Activated naive CD8-positive, alpha-beta T cell treated with anti-CD3 and anti-CD28 coated beads for 36 hours (primary cell): ENCODE data around the gene CZIB. TPM values are rescaled to one million over a fixed set of nuclear protein-coding genes. Genes with fewer than 3 reads are reported as not detected.

Experiments used
- DNase-seq: peaks from one replicate; pipeline ENCODE4 v3.0.0; 2021
- H3K27ac Mint-ChIP-seq: one replicate; pipeline ENCODE4 v1.8.0; 2022; ENCODE audit warnings: mild to moderate bottlenecking, moderate library complexity, mixed read lengths
- H3K27me3 Mint-ChIP-seq: one replicate; pipeline ENCODE4 v1.8.0; 2022; ENCODE audit warnings: mild to moderate bottlenecking, mixed read lengths
- H3K36me3 Mint-ChIP-seq: one replicate; pipeline ENCODE4 v1.8.0; 2021; ENCODE audit warnings: mild to moderate bottlenecking, mixed read lengths
- H3K4me1 Mint-ChIP-seq: one replicate; pipeline ENCODE4 v1.8.0; 2021; ENCODE audit warnings: mixed read lengths
- H3K4me3 Mint-ChIP-seq: one replicate; pipeline ENCODE4 v1.8.0; 2022; ENCODE audit warnings: mild to moderate bottlenecking, moderate library complexity, mixed read lengths
- H3K9me3 Mint-ChIP-seq: one replicate; pipeline ENCODE4 v1.8.0; 2022; ENCODE audit warnings: mixed read lengths
- total RNA-seq, 2 experiments: library from RNA; stranded (reverse); gene quantifications; one replicate each; pipeline ENCODE4 v1.2.3, GENCODE V29; 2021

The CZIB gene
- total RNA-seq, 2 experiments from 2014 or later, result 43.4 to 44.8 TPM

DNA sequence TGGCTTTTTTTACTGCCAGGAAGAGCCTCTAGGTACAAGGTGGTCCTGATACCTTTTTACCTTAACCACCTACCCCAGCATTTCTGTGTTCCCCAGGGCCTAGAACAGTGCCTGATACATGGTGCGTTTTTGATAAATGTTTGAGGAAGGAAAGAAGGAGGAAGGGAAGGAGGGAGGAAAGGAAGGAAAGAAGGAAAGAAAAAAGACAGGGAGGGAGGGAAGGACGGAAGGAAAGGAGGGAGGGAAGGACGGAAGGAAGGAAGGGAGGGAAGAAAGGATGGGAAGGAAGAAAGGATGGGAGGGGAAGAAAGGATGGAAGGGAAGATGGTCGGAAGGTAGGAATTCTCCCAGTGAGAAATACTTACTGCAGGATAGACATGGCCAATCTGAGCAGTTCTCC is 29.9 kb upstream of the CZIB start:
- no peak for DNase-seq
- Mint-ChIP-seq H3K4me1 (no peaks in the 10 kb centered on the region), H3K4me3 (no peak overlapping the region), H3K27me3 (no peaks in the 10 kb centered on the region), H3K36me3 (peaks cover 23% of the 10 kb centered on the region), H3K27ac (no peak overlapping the region), H3K9me3 (no peaks in the 10 kb centered on the region)

GRCh38 chr1:53249706-53250105 is 29.3 kb upstream of the CZIB start:
- H3K4me1 Mint-ChIP-seq, result no peaks in the 10 kb centered on the region
- no peak overlapping the region for H3K4me3 Mint-ChIP-seq
- H3K27me3 Mint-ChIP-seq, result no peaks in the 10 kb centered on the region
- peaks cover 23% of the 10 kb centered on the region for H3K36me3 Mint-ChIP-seq
- no peak for DNase-seq
- H3K9me3 Mint-ChIP-seq, result no peaks in the 10 kb centered on the region
- no peak overlapping the region for H3K27ac Mint-ChIP-seq

- Mint-ChIP-seq H3K4me3 (no peak overlapping the region), H3K4me1 (no peaks in the 10 kb centered on the region), H3K9me3 (no peaks in the 10 kb centered on the region), H3K27ac (no peak overlapping the region), H3K27me3 (no peaks in the 10 kb centered on the region), H3K36me3 (peaks cover 18% of the 10 kb centered on the region)
- no peak for DNase-seq
These were observed 26.1 kb upstream of the CZIB start for GRCh38 chr1:53246261-53247134.

DNA sequence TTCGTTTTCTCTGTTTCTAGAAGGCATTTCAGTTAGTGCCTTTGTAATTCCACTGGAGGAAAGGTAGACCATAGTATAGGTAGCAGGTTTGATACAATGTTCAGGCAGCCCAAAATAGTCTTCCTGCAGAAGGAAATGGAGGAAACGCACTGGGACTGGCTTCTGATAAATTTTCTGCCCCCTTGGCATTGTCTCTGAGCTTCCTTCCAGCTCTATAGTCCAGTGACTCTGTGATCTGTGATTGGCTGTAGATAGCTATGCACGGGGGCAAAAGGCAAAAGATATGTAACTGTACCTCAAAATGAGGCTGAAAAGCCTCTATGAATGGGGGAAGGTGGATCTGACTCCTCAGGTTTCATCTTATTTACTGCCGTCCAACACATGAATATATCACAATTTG is 23.7 kb upstream of the CZIB start:
- Mint-ChIP-seq H3K4me1 (peaks cover under 1% of the 10 kb centered on the region), H3K36me3 (peaks cover 5% of the 10 kb centered on the region), H3K27ac (no peak overlapping the region), H3K9me3 (no peaks in the 10 kb centered on the region), H3K27me3 (no peaks in the 10 kb centered on the region), H3K4me3 (no peak overlapping the region)
- DNase-seq, result no peak

DNA sequence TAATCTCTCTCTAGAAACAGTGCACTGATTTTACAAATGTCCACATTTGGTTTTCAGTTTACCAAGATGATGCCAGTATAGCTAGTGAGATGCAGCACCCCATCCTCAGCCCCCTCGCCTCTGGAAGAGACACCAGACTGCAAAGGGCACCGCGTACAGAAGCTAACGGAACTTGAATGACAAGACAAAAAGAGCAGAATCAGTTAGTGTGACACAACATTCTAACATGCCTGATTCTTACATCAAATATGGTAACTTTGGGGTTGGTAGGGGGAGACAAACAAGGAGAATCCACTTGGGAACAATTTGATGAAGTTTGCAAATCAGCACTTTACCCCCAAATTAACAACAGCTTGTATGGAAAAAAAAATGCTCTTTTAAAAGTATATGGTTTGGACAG is 21.9 kb upstream of the CZIB start:
- Mint-ChIP-seq H3K36me3 (peaks cover 11% of the 10 kb centered on the region), H3K9me3 (no peaks in the 10 kb centered on the region), H3K4me3 (no peak overlapping the region), H3K27ac (no peak overlapping the region), H3K27me3 (no peaks in the 10 kb centered on the region), H3K4me1 (peaks cover 10% of the 10 kb centered on the region)
- no peak for DNase-seq

DNA sequence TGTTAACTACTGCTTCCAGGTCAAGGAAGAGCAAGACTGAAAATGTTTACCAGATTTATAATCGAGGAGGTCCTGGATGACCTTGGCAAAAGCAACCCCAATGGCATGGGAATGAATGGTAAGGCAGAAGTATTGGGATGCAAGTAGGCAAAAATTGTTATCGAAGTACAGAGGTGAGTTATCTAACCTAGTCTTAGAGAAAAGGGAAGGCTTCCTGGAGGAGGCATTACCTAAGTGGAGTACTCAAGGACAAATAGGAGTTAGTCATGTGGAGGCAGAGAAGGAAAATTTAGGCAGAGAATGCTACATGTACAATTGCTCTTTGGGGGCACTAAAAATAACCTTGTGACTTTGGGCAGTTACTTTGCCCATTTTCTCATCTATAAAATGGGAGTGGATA is 21.4 kb upstream of the CZIB start:
- H3K4me3 Mint-ChIP-seq, result no peak overlapping the region
- H3K9me3 Mint-ChIP-seq, result no peaks in the 10 kb centered on the region
- H3K27ac Mint-ChIP-seq, result no peak overlapping the region
- no peak for DNase-seq
- H3K4me1 Mint-ChIP-seq, result peaks cover 12% of the 10 kb centered on the region
- H3K27me3 Mint-ChIP-seq, result no peaks in the 10 kb centered on the region
- peaks cover 11% of the 10 kb centered on the region for H3K36me3 Mint-ChIP-seq

DNA sequence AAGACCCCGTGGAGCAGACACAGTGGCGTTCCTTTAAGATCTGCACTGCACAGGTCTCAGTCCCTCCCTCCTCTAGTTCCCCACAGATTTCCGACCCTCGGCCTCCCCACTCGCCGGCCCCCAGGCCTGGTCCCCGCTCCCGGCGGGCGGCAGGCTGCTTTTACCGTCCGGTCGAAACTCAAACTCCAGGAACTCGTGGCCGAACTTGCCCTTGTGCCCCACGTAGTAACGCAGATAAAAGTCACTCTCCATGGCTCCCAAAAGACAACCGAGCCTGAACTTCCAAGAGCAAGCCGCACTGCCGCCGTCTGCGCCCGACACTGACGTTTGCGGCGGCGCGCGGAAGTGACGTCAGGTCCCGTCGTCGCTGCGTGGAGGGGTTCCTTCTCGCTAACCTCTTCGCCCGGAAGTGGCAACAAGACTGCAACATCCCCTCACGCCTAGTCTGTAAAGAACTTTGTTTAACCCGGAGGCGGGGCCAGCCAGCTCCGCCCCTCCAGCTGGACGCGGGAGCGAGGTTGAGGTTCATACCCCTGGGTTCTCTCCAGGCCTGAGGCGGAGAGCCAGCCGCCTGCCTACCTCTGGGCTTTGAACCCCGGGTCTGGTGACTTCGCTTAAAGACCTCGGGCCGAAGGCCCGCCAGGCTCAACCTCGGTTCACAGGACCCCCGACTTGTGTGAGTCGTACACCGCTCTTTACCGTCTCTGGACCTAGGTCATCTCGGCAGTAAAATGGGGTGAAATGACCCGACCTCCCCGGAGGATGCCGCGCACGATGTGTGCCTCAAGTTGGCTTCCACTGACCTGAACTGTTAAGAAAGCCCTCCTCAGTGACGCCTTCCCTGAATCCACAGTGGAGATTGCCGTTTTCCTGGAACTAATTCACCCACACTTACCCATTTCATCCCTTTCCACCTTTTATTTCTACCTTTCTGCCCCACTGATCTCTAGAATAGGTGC is 18.0 kb upstream of the CZIB start, which contains the start of gene MAGOH:
MAGOH (minus strand) TSS at position 322 of the 959 bp plus-strand sequence; CDS start at position 252, 70 bp downstream.
- H3K27me3 Mint-ChIP-seq, result no peaks in the 10 kb centered on the region
- peak within 1 kb of the TSS; percentile 94 for H3K4me3 Mint-ChIP-seq

GRCh38 chr1:53237638-53238037 is 17.2 kb upstream of the CZIB start:
- DNase-seq, result no peak
- Mint-ChIP-seq H3K27me3 (no peaks in the 10 kb centered on the region), H3K9me3 (no peaks in the 10 kb centered on the region), H3K4me3 (peak overlapping the region; percentile 94), H3K36me3 (peaks cover 25% of the 10 kb centered on the region), H3K27ac (peak overlapping the region; percentile 91), H3K4me1 (peaks cover 22% of the 10 kb centered on the region)

More for the DNA sequence above, 18.0 kb upstream of the CZIB start, which contains the start of gene MAGOH:
- Mint-ChIP-seq H3K4me1 (peaks cover 22% of the 10 kb centered on the region), H3K9me3 (no peaks in the 10 kb centered on the region), H3K36me3 (peaks cover 24% of the 10 kb centered on the region), H3K27ac (peak within 1 kb of the TSS; percentile 91)
- DNase-seq, result peak; percentile 94

DNA sequence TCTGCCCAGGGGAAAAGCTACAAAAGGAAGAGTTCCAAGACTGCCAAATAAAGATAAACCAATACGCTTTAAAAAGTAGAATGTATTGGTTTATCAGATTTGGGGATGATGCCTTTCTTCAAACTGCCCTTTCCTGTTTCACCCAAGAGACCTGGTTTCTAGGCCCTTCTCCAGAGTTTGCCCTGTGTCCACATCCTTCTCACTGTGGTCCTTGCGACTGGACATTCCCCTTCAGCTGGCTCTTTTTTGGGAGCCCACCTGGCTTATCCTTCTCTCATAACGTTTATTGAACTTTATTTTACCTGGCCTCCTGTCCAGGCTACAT is 490 bp upstream of the CZIB start:
- Mint-ChIP-seq H3K27me3 (no peaks in the 10 kb centered on the region), H3K36me3 (peaks cover 3% of the 10 kb centered on the region)
- no peak for DNase-seq

DNA sequence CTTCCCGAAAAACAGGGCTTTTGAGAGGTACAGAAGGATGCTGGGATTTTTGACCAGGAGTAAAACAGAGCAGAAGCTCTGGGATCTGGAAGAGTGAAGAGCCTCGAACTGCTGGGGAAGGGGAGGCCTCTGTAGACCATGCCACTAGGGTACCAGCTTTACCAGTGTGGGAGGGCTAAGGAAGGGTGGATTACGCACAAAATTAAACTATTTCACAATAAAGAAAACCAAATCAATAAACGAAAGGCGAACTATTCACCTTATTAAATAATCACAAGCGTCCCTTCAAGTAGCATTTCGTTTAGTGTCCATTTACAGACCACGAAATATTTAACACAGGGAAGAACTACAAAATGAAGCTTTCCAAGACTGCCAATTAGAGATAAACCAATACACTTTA is 723 bp downstream of the CZIB start:
- peak overlapping the region; percentile 93 for H3K4me3 Mint-ChIP-seq
- peaks cover 23% of the 10 kb centered on the region for H3K4me1 Mint-ChIP-seq
- peaks cover 3% of the 10 kb centered on the region for H3K36me3 Mint-ChIP-seq
- no peaks in the 10 kb centered on the region for H3K27me3 Mint-ChIP-seq
- no peak for DNase-seq
- no peaks in the 10 kb centered on the region for H3K9me3 Mint-ChIP-seq
- peak overlapping the region; percentile 95 for H3K27ac Mint-ChIP-seq

More for the DNA sequence above, 490 bp upstream of the CZIB start:
- peak overlapping the region; percentile 93 for H3K4me3 Mint-ChIP-seq
- H3K9me3 Mint-ChIP-seq, result no peaks in the 10 kb centered on the region
- H3K4me1 Mint-ChIP-seq, result peaks cover 21% of the 10 kb centered on the region
- H3K27ac Mint-ChIP-seq, result peak overlapping the region; percentile 95

DNA sequence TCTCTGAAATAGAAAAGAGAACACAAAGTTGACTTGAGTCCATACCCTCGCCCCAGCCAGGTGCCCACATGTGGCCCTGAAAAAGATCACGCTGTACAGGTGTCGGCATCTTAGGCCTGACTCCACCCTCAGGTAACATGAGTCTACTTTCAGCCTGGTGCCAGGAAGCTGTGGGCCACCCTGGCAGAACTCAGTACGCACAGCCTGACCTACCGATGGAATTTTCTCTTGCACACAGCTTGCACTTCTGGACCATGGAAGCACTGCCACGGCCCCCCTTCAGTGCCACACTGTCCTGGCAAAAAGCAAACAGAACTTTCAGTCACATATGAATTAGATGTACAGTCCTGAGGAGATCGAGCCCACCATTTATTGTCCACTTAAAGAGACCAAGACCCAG is 2.2 kb downstream of the CZIB start:
- H3K27ac Mint-ChIP-seq, result no peak overlapping the region
- H3K4me1 Mint-ChIP-seq, result peaks cover 23% of the 10 kb centered on the region
- no peaks in the 10 kb centered on the region for H3K9me3 Mint-ChIP-seq
- H3K27me3 Mint-ChIP-seq, result no peaks in the 10 kb centered on the region
- peaks cover 7% of the 10 kb centered on the region for H3K36me3 Mint-ChIP-seq
- DNase-seq, result no peak
- no peak overlapping the region for H3K4me3 Mint-ChIP-seq

- Mint-ChIP-seq H3K4me1 (peaks cover 12% of the 10 kb centered on the region), H3K9me3 (no peaks in the 10 kb centered on the region), H3K27me3 (no peaks in the 10 kb centered on the region), H3K4me3 (no peak overlapping the region), H3K27ac (no peak overlapping the region), H3K36me3 (peaks cover 17% of the 10 kb centered on the region)
- DNase-seq, result no peak
These were observed 6.0 kb downstream of the CZIB start for GRCh38 chr1:53214376-53214940.

DNA sequence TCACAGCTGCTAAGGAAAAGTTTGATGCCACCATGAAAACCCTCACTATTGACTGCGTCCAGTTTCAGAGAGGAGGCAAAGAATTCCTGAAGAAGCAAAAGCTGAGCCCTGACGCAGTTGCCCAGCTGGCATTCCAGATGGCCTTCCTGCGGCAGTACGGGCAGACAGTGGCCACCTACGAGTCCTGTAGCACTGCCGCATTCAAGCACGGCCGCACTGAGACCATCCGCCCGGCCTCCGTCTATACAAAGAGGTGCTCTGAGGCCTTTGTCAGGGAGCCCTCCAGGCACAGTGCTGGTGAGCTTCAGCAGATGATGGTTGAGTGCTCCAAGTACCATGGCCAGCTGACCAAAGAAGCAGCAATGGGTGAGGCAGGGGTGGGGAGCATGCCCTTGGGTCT is 9.5 kb downstream of the CZIB start:
- Mint-ChIP-seq H3K36me3 (peaks cover 31% of the 10 kb centered on the region), H3K4me3 (no peak overlapping the region), H3K9me3 (peaks cover 9% of the 10 kb centered on the region), H3K4me1 (peaks cover 2% of the 10 kb centered on the region), H3K27me3 (no peaks in the 10 kb centered on the region), H3K27ac (no peak overlapping the region)
- DNase-seq, result no peak

GRCh38 chr1:53210352-53210751 is 10.1 kb downstream of the CZIB start:
- no peaks in the 10 kb centered on the region for H3K27me3 Mint-ChIP-seq
- peaks cover 10% of the 10 kb centered on the region for H3K9me3 Mint-ChIP-seq
- peaks cover 37% of the 10 kb centered on the region for H3K36me3 Mint-ChIP-seq
- no peak overlapping the region for H3K27ac Mint-ChIP-seq
- H3K4me3 Mint-ChIP-seq, result no peak overlapping the region
- DNase-seq, result no peak
- H3K4me1 Mint-ChIP-seq, result peaks cover 1% of the 10 kb centered on the region

DNA sequence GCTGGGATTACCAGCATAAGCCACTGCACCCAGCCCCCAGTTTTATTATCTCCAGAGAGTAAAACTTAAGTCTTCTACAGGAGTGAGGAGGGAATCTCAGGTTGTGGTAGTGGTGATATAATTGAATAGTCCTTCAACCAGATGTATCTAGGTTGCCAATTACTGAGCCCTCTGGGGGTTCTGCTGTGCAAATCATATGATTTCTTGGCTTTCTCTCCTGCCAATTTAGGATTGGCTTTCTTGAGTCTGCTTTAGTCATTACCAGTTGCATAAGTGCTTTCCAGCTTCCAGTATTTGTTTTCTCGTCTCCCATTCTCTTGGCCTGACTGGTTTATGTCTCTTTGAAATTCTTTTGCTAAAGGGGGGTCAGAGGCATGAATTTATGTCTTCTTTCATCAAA is 12.7 kb downstream of the CZIB start:
- no peaks in the 10 kb centered on the region for H3K27me3 Mint-ChIP-seq
- H3K27ac Mint-ChIP-seq, result no peak overlapping the region
- peaks cover 57% of the 10 kb centered on the region for H3K36me3 Mint-ChIP-seq
- no peak overlapping the region for H3K4me3 Mint-ChIP-seq
- no peaks in the 10 kb centered on the region for H3K4me1 Mint-ChIP-seq
- H3K9me3 Mint-ChIP-seq, result peaks cover 15% of the 10 kb centered on the region
- DNase-seq, result no peak
